WTC11 (cell line): Measurements from ENCODE around the gene GAS2L1. TPM values are rescaled to one million over a fixed set of nuclear protein-coding genes. Genes with fewer than 3 reads are reported as not detected.

ENCODE experiments used
- ATAC-seq: fragments of 200-7000 bp; cut with Tn5 transposase; 2 replicates; pipeline ENCODE4 v1.10.0; 2021; ENCODE audit warnings: mild to moderate bottlenecking, moderate library complexity
- CTCF ChIA-PET: fragments of 300-600 bp; sonication (Branson Sonifier 250); formaldehyde crosslinking; loops from one replicate; lab custom pipeline; 2021; ENCODE audit warnings: antibody characterized with exemption; lab: Charles Lee
- POLR2A ChIA-PET: fragments of 350-600 bp; sonication (Branson Sonifier 250); formaldehyde crosslinking; loops from one replicate; lab custom pipeline; 2021; ENCODE audit warnings: antibody characterized with exemption; lab: Charles Lee
- DNase-seq: peaks from one replicate; pipeline ENCODE4 v3.0.0; 2021; ENCODE audit warnings: low spot score
- H3K27ac Mint-ChIP-seq: 2 replicates; pipeline ENCODE4 v1.8.0; 2021; ENCODE audit warnings: mixed read lengths
- H3K27me3 Mint-ChIP-seq: 2 replicates; pipeline ENCODE4 v1.8.0; 2021; ENCODE audit warnings: low read depth, mild to moderate bottlenecking, moderate library complexity, mixed read lengths
- H3K36me3 Mint-ChIP-seq: 2 replicates; pipeline ENCODE4 v1.8.0; 2021; ENCODE audit warnings: mixed read lengths
- H3K4me1 Mint-ChIP-seq: 2 replicates; pipeline ENCODE4 v1.8.0; 2022; ENCODE audit warnings: mixed read lengths
- H3K4me3 Mint-ChIP-seq: 2 replicates; pipeline ENCODE4 v1.8.0; 2021; ENCODE audit warnings: mild to moderate bottlenecking, moderate library complexity, mixed read lengths
- H3K9me3 Mint-ChIP-seq: 2 replicates; pipeline ENCODE4 v1.8.0; 2021; ENCODE audit warnings: mixed read lengths
- ARID4B ChIP-seq: sonication (generic); formaldehyde crosslinking; IDR thresholded peaks from 2 replicates; pipeline ENCODE4 v1.8.0; 2023; ENCODE audit warnings: missing genetic modification reagents, mild to moderate bottlenecking, borderline replicate concordance
- CREM ChIP-seq: sonication (generic); formaldehyde crosslinking; IDR thresholded peaks from 2 replicates; pipeline ENCODE4 v1.8.1; 2022; ENCODE audit warnings: mild to moderate bottlenecking, missing genetic modification reagents, moderate library complexity
- ELF4 ChIP-seq: sonication (generic); formaldehyde crosslinking; IDR thresholded peaks from 2 replicates; pipeline ENCODE4 v1.8.1; 2022; ENCODE audit warnings: low read depth, mild to moderate bottlenecking, moderate library complexity, missing genetic modification reagents
- ERG ChIP-seq: fragments of 250-450 bp; sonication (Bioruptor Pico); IDR thresholded peaks from 2 replicates; pipeline ENCODE4 v1.8.0; 2021; ENCODE audit warnings: mild to moderate bottlenecking
- FOXJ3 ChIP-seq: sonication (generic); formaldehyde crosslinking; IDR thresholded peaks from 2 replicates; pipeline ENCODE4 v1.9.0; 2021; ENCODE audit warnings: missing genetic modification reagents, mild to moderate bottlenecking, borderline replicate concordance
- HMGA2 ChIP-seq: fragments of 250-450 bp; sonication (Bioruptor Pico); IDR thresholded peaks from 2 replicates; pipeline ENCODE4 v1.4.0; 2021; ENCODE audit warnings: mild to moderate bottlenecking, moderate library complexity
- IRF2 ChIP-seq: sonication (generic); formaldehyde crosslinking; IDR thresholded peaks from 2 replicates; pipeline ENCODE4 v1.8.0; 2022; ENCODE audit warnings: low read depth, missing genetic modification reagents, borderline replicate concordance
- MLX ChIP-seq: sonication (generic); formaldehyde crosslinking; IDR thresholded peaks from 2 replicates; pipeline ENCODE4 v1.8.1; 2023; ENCODE audit warnings: mild to moderate bottlenecking, missing genetic modification reagents, moderate library complexity
- NR3C1 ChIP-seq: sonication (generic); formaldehyde crosslinking; conservative IDR thresholded peaks from 2 replicates; pipeline ENCODE4 v1.8.1; 2023; ENCODE audit warnings: low read depth, mild to moderate bottlenecking, missing genetic modification reagents
- RORB ChIP-seq: fragments of 250-450 bp; sonication (Bioruptor Pico); IDR thresholded peaks from 2 replicates; pipeline ENCODE4 v1.9.0; 2021; ENCODE audit warnings: mild to moderate bottlenecking
- ZBTB43 ChIP-seq: sonication (generic); formaldehyde crosslinking; IDR thresholded peaks from 2 replicates; pipeline ENCODE4 v1.8.1; 2023; ENCODE audit warnings: mild to moderate bottlenecking, missing genetic modification reagents
- ZNF263 ChIP-seq: sonication (generic); formaldehyde crosslinking; IDR thresholded peaks from 2 replicates; pipeline ENCODE4 v1.8.1; 2022; ENCODE audit warnings: low read depth, mild to moderate bottlenecking, moderate library complexity, missing genetic modification reagents
- total RNA-seq: library from RNA; stranded (reverse); gene quantifications from 3 replicates; pipeline ENCODE4 v1.2.3, GENCODE V29; 2021
- TF ChIP-seq, protein P1 (sequence below): sonication (generic); formaldehyde crosslinking; IDR thresholded peaks from 2 replicates; pipeline ENCODE4 v1.8.1; 2022; ENCODE audit warnings: low read depth, missing genetic modification reagents, borderline replicate concordance
- TF ChIP-seq, protein P2 (sequence below): sonication (generic); formaldehyde crosslinking; IDR thresholded peaks from 2 replicates; pipeline ENCODE4 v1.8.1; 2022; ENCODE audit warnings: low read depth, mild to moderate bottlenecking, moderate library complexity, missing genetic modification reagents, borderline replicate concordance
- TF ChIP-seq, protein P3 (sequence below): sonication (generic); formaldehyde crosslinking; IDR thresholded peaks from 2 replicates; pipeline ENCODE4 v1.8.0; 2022; ENCODE audit warnings: mild to moderate bottlenecking, missing genetic modification reagents
- TF ChIP-seq, protein P4 (sequence below): sonication (generic); formaldehyde crosslinking; IDR thresholded peaks from 2 replicates; pipeline ENCODE4 v1.8.1; 2022; ENCODE audit warnings: mild to moderate bottlenecking, missing genetic modification reagents, moderate library complexity, borderline replicate concordance
- TF ChIP-seq, protein P5 (sequence below): sonication (generic); formaldehyde crosslinking; IDR thresholded peaks from 2 replicates; pipeline ENCODE4 v1.8.1; 2023; ENCODE audit warnings: mild to moderate bottlenecking, moderate library complexity, missing genetic modification reagents

The GAS2L1 gene
- total RNA-seq, 1 experiment from 2014 or later = 19.9 TPM

GRCh38 chr22:29269731-29270474, 36.5 kb upstream of the GAS2L1 start (continued):
- TF ChIP-seq, protein P1, sequence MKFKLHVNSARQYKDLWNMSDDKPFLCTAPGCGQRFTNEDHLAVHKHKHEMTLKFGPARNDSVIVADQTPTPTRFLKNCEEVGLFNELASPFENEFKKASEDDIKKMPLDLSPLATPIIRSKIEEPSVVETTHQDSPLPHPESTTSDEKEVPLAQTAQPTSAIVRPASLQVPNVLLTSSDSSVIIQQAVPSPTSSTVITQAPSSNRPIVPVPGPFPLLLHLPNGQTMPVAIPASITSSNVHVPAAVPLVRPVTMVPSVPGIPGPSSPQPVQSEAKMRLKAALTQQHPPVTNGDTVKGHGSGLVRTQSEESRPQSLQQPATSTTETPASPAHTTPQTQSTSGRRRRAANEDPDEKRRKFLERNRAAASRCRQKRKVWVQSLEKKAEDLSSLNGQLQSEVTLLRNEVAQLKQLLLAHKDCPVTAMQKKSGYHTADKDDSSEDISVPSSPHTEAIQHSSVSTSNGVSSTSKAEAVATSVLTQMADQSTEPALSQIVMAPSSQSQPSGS (CRISPR knock-in tag) = no peak
- TF ChIP-seq ARID4B (CRISPR knock-in tag) = no peak
- no peak for TF ChIP-seq IRF2 (CRISPR knock-in tag)
- no peak for TF ChIP-seq ERG
- no peak for TF ChIP-seq ZBTB43 (CRISPR knock-in tag)
- no peak for TF ChIP-seq NR3C1 (CRISPR knock-in tag)

DNA sequence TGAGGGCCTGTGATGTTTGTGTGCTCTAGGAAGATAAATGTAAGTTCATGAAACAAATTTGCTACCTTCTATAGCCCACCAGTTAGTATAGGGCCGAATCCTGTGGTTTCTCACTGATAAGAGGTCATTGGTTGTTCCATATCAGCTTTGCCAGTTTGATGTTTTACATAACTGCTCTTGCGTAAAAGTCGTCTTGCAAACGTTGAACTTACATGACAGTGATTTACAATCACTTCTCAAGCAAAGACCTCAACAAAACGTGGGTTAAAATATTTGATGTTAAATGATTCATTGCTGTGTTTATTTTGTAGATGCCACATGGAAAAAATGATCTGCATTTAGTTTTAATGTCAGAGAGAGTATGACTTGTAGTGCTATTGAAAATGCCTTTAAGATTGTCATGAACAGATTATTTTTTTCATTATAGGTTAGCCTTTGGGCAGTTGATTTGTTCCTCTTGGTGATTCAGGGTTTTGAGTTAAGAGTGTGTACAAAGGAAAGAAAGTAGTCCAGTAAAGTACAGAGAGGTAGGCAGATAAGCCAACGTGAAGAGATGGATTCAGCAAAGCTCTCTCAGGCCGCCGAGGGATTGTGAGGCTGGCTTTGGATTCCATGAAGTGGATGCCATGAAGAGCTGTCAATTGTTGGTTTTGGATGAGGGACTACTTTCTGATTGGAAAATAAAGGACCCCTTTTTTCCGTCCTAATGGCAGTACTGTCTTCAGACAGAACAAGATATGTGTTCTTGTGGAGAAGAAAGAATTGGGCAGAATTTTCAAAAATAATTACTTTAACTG, 35.8 kb upstream of the GAS2L1 start:
- no peak for DNase-seq
- ATAC-seq = no peak
- peaks cover 70% of the 10 kb centered on the region for H3K36me3 Mint-ChIP-seq
- H3K4me1 Mint-ChIP-seq = peaks cover 45% of the 10 kb centered on the region
- peak overlapping the region; percentile 85 for H3K4me3 Mint-ChIP-seq
- peak overlapping the region; percentile 69 for H3K27ac Mint-ChIP-seq
- peaks cover 4% of the 10 kb centered on the region for H3K27me3 Mint-ChIP-seq
- CTCF ChIA-PET = interaction anchor here (0.9 to 1.6 kb wide), 4 partner anchors 11 to 58 kb away, joined by 3 to 4 read pairs (median 4); no protein-coding TSS in a partner anchor
- TF ChIP-seq, protein P2, sequence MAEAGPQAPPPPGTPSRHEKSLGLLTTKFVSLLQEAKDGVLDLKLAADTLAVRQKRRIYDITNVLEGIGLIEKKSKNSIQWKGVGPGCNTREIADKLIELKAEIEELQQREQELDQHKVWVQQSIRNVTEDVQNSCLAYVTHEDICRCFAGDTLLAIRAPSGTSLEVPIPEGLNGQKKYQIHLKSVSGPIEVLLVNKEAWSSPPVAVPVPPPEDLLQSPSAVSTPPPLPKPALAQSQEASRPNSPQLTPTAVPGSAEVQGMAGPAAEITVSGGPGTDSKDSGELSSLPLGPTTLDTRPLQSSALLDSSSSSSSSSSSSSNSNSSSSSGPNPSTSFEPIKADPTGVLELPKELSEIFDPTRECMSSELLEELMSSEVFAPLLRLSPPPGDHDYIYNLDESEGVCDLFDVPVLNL = no peak
- TF ChIP-seq, protein P3, sequence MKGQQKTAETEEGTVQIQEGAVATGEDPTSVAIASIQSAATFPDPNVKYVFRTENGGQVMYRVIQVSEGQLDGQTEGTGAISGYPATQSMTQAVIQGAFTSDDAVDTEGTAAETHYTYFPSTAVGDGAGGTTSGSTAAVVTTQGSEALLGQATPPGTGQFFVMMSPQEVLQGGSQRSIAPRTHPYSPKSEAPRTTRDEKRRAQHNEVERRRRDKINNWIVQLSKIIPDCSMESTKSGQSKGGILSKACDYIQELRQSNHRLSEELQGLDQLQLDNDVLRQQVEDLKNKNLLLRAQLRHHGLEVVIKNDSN (CRISPR knock-in tag) = no peak
- TF ChIP-seq, protein P4, sequence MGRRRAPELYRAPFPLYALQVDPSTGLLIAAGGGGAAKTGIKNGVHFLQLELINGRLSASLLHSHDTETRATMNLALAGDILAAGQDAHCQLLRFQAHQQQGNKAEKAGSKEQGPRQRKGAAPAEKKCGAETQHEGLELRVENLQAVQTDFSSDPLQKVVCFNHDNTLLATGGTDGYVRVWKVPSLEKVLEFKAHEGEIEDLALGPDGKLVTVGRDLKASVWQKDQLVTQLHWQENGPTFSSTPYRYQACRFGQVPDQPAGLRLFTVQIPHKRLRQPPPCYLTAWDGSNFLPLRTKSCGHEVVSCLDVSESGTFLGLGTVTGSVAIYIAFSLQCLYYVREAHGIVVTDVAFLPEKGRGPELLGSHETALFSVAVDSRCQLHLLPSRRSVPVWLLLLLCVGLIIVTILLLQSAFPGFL (CRISPR knock-in tag) = no peak
- TF ChIP-seq, protein P5, sequence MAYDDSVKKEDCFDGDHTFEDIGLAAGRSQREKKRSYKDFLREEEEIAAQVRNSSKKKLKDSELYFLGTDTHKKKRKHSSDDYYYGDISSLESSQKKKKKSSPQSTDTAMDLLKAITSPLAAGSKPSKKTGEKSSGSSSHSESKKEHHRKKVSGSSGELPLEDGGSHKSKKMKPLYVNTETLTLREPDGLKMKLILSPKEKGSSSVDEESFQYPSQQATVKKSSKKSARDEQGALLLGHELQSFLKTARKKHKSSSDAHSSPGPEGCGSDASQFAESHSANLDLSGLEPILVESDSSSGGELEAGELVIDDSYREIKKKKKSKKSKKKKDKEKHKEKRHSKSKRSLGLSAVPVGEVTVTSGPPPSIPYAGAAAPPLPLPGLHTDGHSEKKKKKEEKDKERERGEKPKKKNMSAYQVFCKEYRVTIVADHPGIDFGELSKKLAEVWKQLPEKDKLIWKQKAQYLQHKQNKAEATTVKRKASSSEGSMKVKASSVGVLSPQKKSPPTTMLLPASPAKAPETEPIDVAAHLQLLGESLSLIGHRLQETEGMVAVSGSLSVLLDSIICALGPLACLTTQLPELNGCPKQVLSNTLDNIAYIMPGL (CRISPR knock-in tag) = no peak
- TF ChIP-seq FOXJ3 (no peak), CREM (no peak), HMGA2 (CRISPR knock-in tag) (no peak), ELF4 (CRISPR knock-in tag) (no peak), RORB (CRISPR knock-in tag) (no peak), ZNF263 (no peak), MLX (no peak)
- H3K9me3 Mint-ChIP-seq = no peaks in the 10 kb centered on the region
- POLR2A ChIA-PET = no interaction called here
